Esophagus (tissue), 2 donors: ENCODE measurements around the gene ACBD6. TPM values are rescaled to one million over a fixed set of nuclear protein-coding genes. Genes with fewer than 3 reads are reported as not detected.

Experiments
- H3K27ac ChIP-seq, 2 donors: one replicate each; pipeline ENCODE4 v1.5.1; 2013; ENCODE audit warnings: low read depth in 2 of 2, mild to moderate bottlenecking in 2 of 2, inconsistent platforms in 1 of 2, low read length in 1 of 2, moderate library complexity in 1 of 2
- H3K27me3 ChIP-seq, 2 donors: one replicate each; pipeline ENCODE4 v1.6.1; 2013; ENCODE audit warnings: low read length in 2 of 2, control low read depth in 1 of 2, mild to moderate bottlenecking in 1 of 2; ENCODE audit not compliant: insufficient read depth in 2 of 2, control insufficient read depth in 1 of 2
- H3K36me3 ChIP-seq, 2 donors: one replicate each; pipeline ENCODE4 v1.6.1; 2013; ENCODE audit warnings: low read length in 1 of 2; ENCODE audit not compliant: control insufficient read depth in 2 of 2, insufficient read depth in 2 of 2
- H3K4me1 ChIP-seq, 2 donors: one replicate each; pipeline ENCODE4 v1.6.1; 2013; ENCODE audit warnings: low read length in 1 of 2; ENCODE audit not compliant: control insufficient read depth in 2 of 2, insufficient read depth in 2 of 2
- H3K4me3 ChIP-seq, 2 donors: one replicate each; pipeline ENCODE4 v1.5.1; 2013; ENCODE audit warnings: low read length in 2 of 2, mild to moderate bottlenecking in 2 of 2, low read depth in 1 of 2, moderate library complexity in 1 of 2
- H3K9me3 ChIP-seq, 2 donors: one replicate each; pipeline ENCODE4 v1.6.1; 2013; ENCODE audit warnings: mild to moderate bottlenecking in 2 of 2, low read depth in 1 of 2, low read length in 1 of 2, moderate library complexity in 1 of 2; ENCODE audit not compliant: control insufficient read depth in 2 of 2, insufficient read depth in 1 of 2
- WGBS, 2 donors: extraction: QIAGEN DNeasy Blood & Tissue Kit; methylation state at CpG; one replicate each; pipeline ENCODE4 v1.1.7; 2013; 5-methylcytosine and 5-hydroxymethylcytosine counted together
- polyA plus RNA-seq, 2 donors: library from polyadenylated mRNA; stranded (reverse); fragments of 200-250 nt; gene quantifications; one replicate each; pipeline ENCODE4 v1.2.3, GENCODE V29; 2013
- donor health status: healthy with polysubstance abuse.
- donor health status: Bipolar disorder and iron deficiency.

ACBD6 gene
- polyA plus RNA-seq, 2 donors, result 20.4 to 23.0 TPM

DNA sequence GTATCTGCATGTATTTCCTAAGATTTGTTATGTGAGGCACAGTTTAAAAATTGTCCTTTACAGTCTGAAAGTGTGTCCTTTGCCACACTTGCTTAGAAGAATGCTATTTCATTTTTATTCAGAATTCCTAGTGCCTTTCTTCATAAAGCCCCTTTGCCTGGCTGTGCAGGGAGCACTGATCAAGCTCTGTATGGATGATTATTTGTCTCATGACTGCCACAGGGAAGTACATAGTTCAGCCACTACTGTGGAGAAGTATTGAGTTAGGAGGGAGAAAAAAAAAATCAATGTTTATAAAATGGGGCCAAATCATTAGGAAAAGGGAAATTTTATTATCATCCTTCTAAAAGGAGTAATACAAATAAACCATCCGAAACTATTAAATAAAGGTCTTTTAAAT is 220.9 kb downstream of the ACBD6 start:
- no peak overlapping the region for H3K27ac ChIP-seq
- no peaks in the 10 kb centered on the region for H3K27me3 ChIP-seq
- H3K36me3 ChIP-seq, result no peaks in the 10 kb centered on the region
- WGBS, 2 donors, result 93 to 94% methylated on average over 1 of the region's 1 CpG
- no peaks in the 10 kb centered on the region for H3K4me1 ChIP-seq
- no peak overlapping the region for H3K4me3 ChIP-seq
- no peaks in the 10 kb centered on the region for H3K9me3 ChIP-seq

DNA sequence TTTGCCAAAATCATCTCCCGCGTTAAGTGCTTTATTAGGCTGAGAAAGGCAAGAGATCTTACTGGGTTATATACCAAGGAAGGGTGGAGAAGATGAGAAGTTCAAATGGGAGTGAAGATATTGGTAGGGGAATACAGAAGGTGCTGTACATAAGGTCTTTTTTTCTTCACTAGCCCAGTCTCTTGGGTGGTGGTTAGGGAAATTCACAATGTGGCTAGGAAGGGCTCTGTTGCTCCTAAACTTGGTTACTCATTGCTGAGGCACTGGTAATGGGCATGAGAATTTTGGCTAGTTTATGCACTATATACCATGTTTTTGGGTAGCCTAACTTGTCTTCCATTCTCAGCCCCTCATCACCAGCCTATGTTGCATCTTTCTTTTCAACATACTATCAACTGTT is 221.8 kb downstream of the ACBD6 start:
- no peaks in the 10 kb centered on the region for H3K4me1 ChIP-seq
- H3K27ac ChIP-seq, result no peak overlapping the region
- H3K9me3 ChIP-seq, result no peaks in the 10 kb centered on the region
- WGBS, 2 donors, result 95 to 99% methylated on average over 2 of the region's 2 CpGs
- no peak overlapping the region for H3K4me3 ChIP-seq
- H3K27me3 ChIP-seq, result no peaks in the 10 kb centered on the region
- H3K36me3 ChIP-seq, result no peaks in the 10 kb centered on the region

DNA sequence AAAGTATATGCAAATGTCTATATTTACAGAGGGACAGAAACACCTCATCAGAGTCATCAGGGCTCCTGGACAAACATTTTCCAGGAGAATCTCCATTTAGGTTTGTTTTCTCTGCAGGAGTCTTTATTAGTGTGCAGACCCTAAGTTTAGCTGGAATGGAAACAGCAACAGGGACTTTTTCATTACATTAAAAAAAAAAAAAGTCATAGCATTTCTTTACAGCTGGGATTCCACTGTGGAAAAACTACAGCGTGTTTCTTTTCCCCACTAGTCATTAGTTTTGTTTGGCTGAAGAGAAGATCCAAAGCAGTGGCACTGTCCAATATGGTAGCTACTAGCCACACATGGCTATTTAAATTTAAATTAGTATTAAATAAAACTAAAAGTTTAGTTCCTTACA is 222.7 kb downstream of the ACBD6 start:
- H3K9me3 ChIP-seq, result no peaks in the 10 kb centered on the region
- no peaks in the 10 kb centered on the region for H3K4me1 ChIP-seq
- peaks cover 0 to 2% of the 10 kb centered on the region in 2 donors for H3K36me3 ChIP-seq
- H3K27me3 ChIP-seq, result no peaks in the 10 kb centered on the region
- H3K4me3 ChIP-seq, result no peak overlapping the region
- no peak overlapping the region for H3K27ac ChIP-seq
- 95 to 100% methylated on average over 1 of the region's 1 CpG for WGBS, 2 donors

DNA sequence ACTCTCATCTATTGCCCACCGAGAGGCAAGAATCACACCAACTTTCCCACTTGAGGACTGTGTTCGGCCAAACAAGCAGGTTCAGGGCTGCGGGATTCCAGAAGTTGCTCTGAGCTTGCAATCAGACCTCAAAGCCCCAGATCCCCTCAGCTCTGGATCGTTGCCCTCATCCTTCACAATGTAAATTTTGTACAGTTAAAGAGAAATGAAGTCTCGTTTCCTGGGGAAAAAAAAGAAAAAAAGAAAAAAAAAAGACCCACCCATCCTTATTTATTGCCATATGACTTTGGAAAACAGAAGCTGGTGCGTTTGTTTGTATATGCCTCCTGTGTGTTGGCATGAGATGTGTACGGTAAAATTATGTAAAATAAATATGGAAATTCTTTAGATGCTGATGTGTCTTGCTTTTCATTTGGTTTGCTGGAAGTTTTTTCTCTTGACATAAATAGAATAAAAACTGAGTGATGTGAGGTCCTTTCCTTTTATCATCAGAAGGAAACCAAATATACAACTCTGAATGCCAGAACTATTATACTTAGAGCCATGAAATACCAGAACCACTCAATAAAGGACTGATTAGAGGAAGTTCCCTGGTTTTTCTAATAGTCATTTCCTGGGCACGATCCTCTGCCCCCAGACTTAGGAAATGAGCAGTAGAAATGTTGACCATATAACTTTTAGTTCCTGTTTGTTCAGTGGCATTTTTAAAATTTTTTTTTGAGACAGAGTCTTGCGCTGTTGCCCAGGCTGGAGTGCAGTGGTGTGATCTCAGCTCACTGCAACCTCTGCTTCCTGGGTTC is 223.6 kb downstream of the ACBD6 start:
- Histone ChIP-seq H3K27me3 (no peaks in the 10 kb centered on the region), H3K9me3 (no peaks in the 10 kb centered on the region), H3K27ac (no peak overlapping the region), H3K4me3 (no peak overlapping the region), H3K36me3 (peaks cover 0 to 6% of the 10 kb centered on the region in 2 donors), H3K4me1 (no peaks in the 10 kb centered on the region)
- WGBS, 2 donors, result 87% methylated on average over 9 of the region's 9 CpGs

DNA sequence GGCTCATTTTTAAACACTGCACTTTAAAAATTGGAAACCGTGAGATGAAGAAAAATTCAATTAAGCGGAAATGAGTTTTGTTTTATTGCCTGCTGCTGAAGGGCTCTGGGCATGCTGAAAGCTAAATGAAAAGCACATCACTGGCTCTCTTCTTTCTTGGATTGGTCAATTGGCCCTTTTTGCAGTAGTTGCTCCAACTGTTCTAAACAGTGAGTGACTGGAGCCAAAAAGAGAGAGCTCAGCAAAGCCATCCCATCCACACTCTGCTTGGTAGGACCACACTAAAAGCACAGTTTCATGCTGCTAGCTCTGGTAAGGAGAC is 224.2 kb downstream of the ACBD6 start:
- 86 to 92% methylated on average over 2 of the region's 2 CpGs for WGBS, 2 donors
- no peak overlapping the region for H3K4me3 ChIP-seq
- H3K4me1 ChIP-seq, result no peaks in the 10 kb centered on the region
- peaks cover 0 to 6% of the 10 kb centered on the region in 2 donors for H3K36me3 ChIP-seq
- no peak overlapping the region for H3K27ac ChIP-seq
- H3K9me3 ChIP-seq, result no peaks in the 10 kb centered on the region
- H3K27me3 ChIP-seq, result no peaks in the 10 kb centered on the region

DNA sequence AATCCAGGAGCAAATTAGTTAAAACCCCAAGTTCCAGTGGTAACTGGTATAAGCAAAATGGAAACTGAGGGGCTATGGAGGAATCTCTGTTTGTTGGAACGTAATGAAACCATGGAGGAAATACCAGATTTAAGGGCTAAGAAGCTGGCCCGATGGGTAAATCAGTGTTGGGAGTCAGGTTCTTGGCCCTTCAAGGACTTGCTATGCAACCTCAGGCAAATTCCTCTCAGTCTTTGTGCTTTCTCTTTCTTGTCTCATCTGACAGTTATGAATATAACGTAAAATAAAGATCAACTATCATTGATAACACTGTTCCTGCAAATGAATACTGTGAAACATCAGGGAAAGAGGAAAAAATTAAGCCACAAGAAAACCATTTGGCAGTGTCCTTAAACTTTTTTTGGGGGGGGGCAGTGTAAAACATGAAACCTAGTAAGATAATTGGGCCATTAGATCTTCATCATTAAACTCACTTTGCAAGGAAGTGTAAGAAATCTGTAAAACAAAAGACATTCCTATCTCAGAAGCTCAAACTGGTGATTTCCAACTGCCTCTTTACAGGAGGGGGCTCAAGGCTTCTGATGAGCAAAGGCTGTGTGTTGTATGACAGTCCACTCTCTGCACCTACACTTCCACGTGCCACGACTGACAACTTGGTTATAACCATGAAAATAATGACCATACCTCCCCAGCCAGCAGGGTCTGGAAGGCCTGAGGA is 224.7 kb downstream of the ACBD6 start:
- H3K27ac ChIP-seq, result no peak overlapping the region

DNA sequence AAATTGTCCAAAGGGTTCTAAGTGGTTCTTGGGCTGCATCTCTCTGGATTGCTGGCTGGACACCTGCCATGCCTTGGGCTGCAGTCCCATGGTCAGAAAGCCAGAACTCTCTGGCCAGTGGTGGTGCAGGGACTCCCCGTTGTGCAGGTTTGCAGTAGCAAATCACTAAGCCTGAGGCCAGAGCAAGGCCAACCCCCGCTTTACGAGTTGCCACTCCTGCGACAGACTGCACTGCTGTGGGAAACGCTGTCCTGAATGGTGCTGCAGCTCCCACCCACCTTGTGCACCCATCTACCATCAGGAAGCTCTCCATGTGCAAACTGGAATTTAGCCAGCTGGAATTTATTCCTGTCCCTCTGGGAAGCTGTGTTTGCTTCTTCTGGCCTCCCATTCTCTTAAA is 226.7 kb downstream of the ACBD6 start:
- H3K36me3 ChIP-seq, result peaks cover 0 to 6% of the 10 kb centered on the region in 2 donors
- H3K27ac ChIP-seq, result no peak overlapping the region
- H3K27me3 ChIP-seq, result no peaks in the 10 kb centered on the region
- H3K4me3 ChIP-seq, result no peak overlapping the region
- WGBS, 2 donors, result 93 to 96% methylated on average over 5 of the region's 5 CpGs
- no peaks in the 10 kb centered on the region for H3K9me3 ChIP-seq
- no peaks in the 10 kb centered on the region for H3K4me1 ChIP-seq

More for the DNA sequence above, 224.7 kb downstream of the ACBD6 start:
- no peak overlapping the region for H3K4me3 ChIP-seq
- no peaks in the 10 kb centered on the region for H3K4me1 ChIP-seq
- H3K9me3 ChIP-seq, result no peaks in the 10 kb centered on the region
- 91 to 92% methylated on average over 5 of the region's 5 CpGs for WGBS, 2 donors
- peaks cover 0 to 6% of the 10 kb centered on the region in 2 donors for H3K36me3 ChIP-seq
- H3K27me3 ChIP-seq, result no peaks in the 10 kb centered on the region

DNA sequence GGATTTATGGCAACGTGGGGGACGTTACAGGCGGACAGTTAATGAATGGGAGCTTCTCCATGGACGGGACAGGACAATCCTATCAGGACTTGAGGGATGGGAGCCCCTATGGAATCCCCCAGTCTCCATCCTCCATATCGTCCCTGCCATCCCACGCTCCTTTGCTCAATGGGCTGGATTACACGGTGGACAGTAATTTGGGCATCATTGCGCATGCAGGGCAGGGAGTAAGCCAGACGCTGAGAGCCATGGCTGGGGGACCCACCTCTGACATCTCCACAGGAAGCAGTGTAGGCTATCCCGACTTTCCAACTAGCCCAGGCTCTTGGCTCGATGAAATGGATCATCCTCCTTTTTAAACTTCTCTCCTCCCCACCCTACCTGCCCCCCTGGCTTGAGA is 228.2 kb downstream of the ACBD6 start:
- Histone ChIP-seq H3K9me3 (no peaks in the 10 kb centered on the region), H3K4me1 (no peaks in the 10 kb centered on the region), H3K27ac (no peak overlapping the region), H3K4me3 (no peak overlapping the region), H3K27me3 (no peaks in the 10 kb centered on the region), H3K36me3 (peaks cover 0 to 6% of the 10 kb centered on the region in 2 donors)
- WGBS, 2 donors, result 96 to 97% methylated on average over 11 of the region's 11 CpGs

DNA sequence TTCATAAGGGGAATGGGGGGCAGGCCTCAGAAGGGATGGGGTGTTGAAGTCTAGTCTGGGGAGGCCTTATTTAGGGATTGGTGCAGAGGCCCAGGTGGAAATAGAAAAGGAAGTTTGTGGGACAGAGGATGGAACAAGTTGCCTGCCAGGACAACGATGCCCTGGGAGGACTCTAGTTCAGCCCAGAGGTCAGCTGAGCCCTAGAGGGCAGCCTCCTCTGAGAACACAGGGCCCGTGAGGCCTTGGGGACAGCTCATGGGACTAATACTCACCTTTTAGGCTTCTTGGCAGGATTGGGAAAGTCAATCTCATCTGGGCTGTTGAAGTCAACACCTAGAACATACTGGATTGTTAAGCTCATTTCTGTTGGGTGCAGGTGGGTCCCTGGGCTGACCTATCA is 229.3 kb downstream of the ACBD6 start:
- Histone ChIP-seq H3K4me1 (no peaks in the 10 kb centered on the region), H3K4me3 (no peak overlapping the region), H3K27ac (no peak overlapping the region), H3K9me3 (no peaks in the 10 kb centered on the region), H3K36me3 (peaks cover 0 to 6% of the 10 kb centered on the region in 2 donors), H3K27me3 (no peaks in the 10 kb centered on the region)
- 97 to 100% methylated on average over 2 of the region's 2 CpGs for WGBS, 2 donors

DNA sequence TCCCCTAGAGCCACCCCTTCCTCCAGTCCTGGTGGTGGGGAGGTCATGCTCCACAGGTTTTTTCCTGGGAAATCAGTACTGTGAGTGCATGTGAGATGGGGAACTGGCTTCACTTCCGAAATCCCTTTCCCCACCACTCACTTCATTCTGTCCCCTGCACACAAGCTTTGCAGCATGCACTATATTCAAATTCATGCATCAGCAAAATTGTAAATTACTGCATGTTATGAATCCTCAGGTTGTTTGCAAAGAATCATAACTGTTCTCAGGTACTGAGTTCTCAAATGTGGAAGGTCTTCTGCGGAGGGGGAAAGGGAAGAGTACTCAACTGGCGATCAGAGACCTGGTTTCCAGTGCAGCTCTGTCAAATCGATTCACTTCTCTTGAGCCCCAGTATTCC is 230.0 kb downstream of the ACBD6 start:
- no peak overlapping the region for H3K27ac ChIP-seq
- 95 to 97% methylated on average over 4 of the region's 4 CpGs for WGBS, 2 donors
- H3K36me3 ChIP-seq, result peaks cover 0 to 6% of the 10 kb centered on the region in 2 donors
- no peaks in the 10 kb centered on the region for H3K27me3 ChIP-seq
- H3K9me3 ChIP-seq, result no peaks in the 10 kb centered on the region
- H3K4me3 ChIP-seq, result no peak overlapping the region
- no peaks in the 10 kb centered on the region for H3K4me1 ChIP-seq
